ENCODE data around the gene TMEM185A.
"Not testable (repeated sequence)": the region's sequence is repeated elsewhere in the genome, so short reads cannot be mapped to it uniquely, and the experiment has no call there.

TMEM185A gene

GRCh38 chrX:149618871-149619270, 12.7 kb downstream of the TMEM185A start:
- DNase-seq: no peak

GRCh38 chrX:149611623-149612175, 19.9 kb downstream of the TMEM185A start:
- DNase-seq: no peak

GRCh38 chrX:149610511-149610910, 21.1 kb downstream of the TMEM185A start:
- DNase-seq: no peak

GRCh38 chrX:149607699-149608098, 23.9 kb downstream of the TMEM185A start:
- no peak for DNase-seq

GRCh38 chrX:149605248-149605885, 26.2 kb downstream of the TMEM185A start:
- DNase-seq: not testable (repeated sequence)

- peak; percentile 6 for DNase-seq
Observed at GRCh38 chrX:149598603-149599002, 33.0 kb downstream of the TMEM185A start.

- not testable (repeated sequence) for DNase-seq
Observed at GRCh38 chrX:149595943-149596342, 35.6 kb downstream of the TMEM185A start.

- not testable (repeated sequence) for DNase-seq
Observed at GRCh38 chrX:149595214-149595613, 36.4 kb downstream of the TMEM185A start, which contains the start of gene HSFX2. HSFX2 (minus strand) TSS chrX:149595314; CDS start chrX:149594700, 614 bp downstream.

- not testable (repeated sequence) for DNase-seq
Observed at GRCh38 chrX:149590993-149591392, 40.6 kb downstream of the TMEM185A start.

GRCh38 chrX:149587359-149587758, 44.2 kb downstream of the TMEM185A start, which contains the start of gene MAGEA9B:
MAGEA9B (minus strand) TSS chrX:149587459; CDS start chrX:149583179, 4,280 bp downstream.
- not testable (repeated sequence) for DNase-seq

- DNase-seq: not testable (repeated sequence)
Observed at GRCh38 chrX:149585631-149586030, 46.0 kb downstream of the TMEM185A start.

- DNase-seq: not testable (repeated sequence)
Observed at GRCh38 chrX:149573456-149573855, 58.1 kb downstream of the TMEM185A start.

- no peak for DNase-seq
Observed at GRCh38 chrX:149572743-149573142, 58.8 kb downstream of the TMEM185A start.

- no peak for DNase-seq
Observed at GRCh38 chrX:149571770-149572169, 59.8 kb downstream of the TMEM185A start.

GRCh38 chrX:149570668-149571067, 60.9 kb downstream of the TMEM185A start:
- no peak for DNase-seq

GRCh38 chrX:149569770-149570169, 61.8 kb downstream of the TMEM185A start:
- DNase-seq: no peak

- DNase-seq: no peak
Observed at GRCh38 chrX:149568701-149569296, 62.8 kb downstream of the TMEM185A start.

GRCh38 chrX:149567621-149568417, 63.8 kb downstream of the TMEM185A start:
- DNase-seq: no peak

- DNase-seq: no peak
Observed at GRCh38 chrX:149563359-149563758, 68.2 kb downstream of the TMEM185A start.

- DNase-seq: not testable (repeated sequence)
Observed at GRCh38 chrX:149555251-149555650, 76.3 kb downstream of the TMEM185A start.

- DNase-seq: not testable (repeated sequence)
Observed at GRCh38 chrX:149551939-149552248, 79.7 kb downstream of the TMEM185A start.

GRCh38 chrX:149551245-149551938, 80.2 kb downstream of the TMEM185A start:
- DNase-seq: not testable (repeated sequence)

GRCh38 chrX:149550454-149550853, 81.1 kb downstream of the TMEM185A start:
- DNase-seq: not testable (repeated sequence)
